Hepatocyte (in vitro differentiated cells): ENCODE results near the gene EPN1.

Experiments used
- CTCF ChIP-seq: fragments of 200-600 bp; sonication (generic); IDR thresholded peaks from 2 replicates; pipeline ENCODE4 v1.5.1; 2016; ENCODE audit warnings: antibody characterized with exemption, mild to moderate bottlenecking; ENCODE audit not compliant: poor library complexity
- EZH2 ChIP-seq: fragments of 200-600 bp; sonication (generic); IDR thresholded peaks from 2 replicates; pipeline ENCODE4 v1.6.1; 2016; ENCODE audit warnings: antibody characterized with exemption, mild to moderate bottlenecking, borderline replicate concordance
- EZH2phosphoT487 ChIP-seq: fragments of 200-600 bp; sonication (generic); IDR thresholded peaks from one replicate; pipeline ENCODE4 v1.6.1; 2018; ENCODE audit warnings: antibody characterized with exemption, mild to moderate bottlenecking, low read depth, moderate library complexity; ENCODE audit not compliant: unreplicated experiment, severe bottlenecking

GRCh38 chr19:55654868-55655647 lies 20.0 kb upstream of the EPN1 start, which contains the start of gene U2AF2:
- TF ChIP-seq CTCF, result no peak
- no peak for TF ChIP-seq EZH2phosphoT487
- TF ChIP-seq EZH2, result no peak
